ENCODE results near the gene LRMDA. TPM values are rescaled to one million over a fixed set of nuclear protein-coding genes. Genes with fewer than 3 reads are reported as not detected.

The LRMDA gene
- total RNA-seq, 1 donor from 2014 or later, result 0.19 TPM

- no peaks in the 10 kb centered on the region for H3K9me3 Mint-ChIP-seq (ENCODE audit: unreplicated experiment)
- no peak for TF ChIP-seq CTCF (IDR thresholded peaks at IDR 0.05)
- no peaks in the 10 kb centered on the region for H3K36me3 Mint-ChIP-seq (ENCODE audit: unreplicated experiment)
- no peak for DNase-seq (ENCODE audit: extremely low spot score, unreplicated experiment)
- peaks cover 46% of the 10 kb centered on the region for H3K4me1 Mint-ChIP-seq (ENCODE audit: unreplicated experiment)
- no peak overlapping the region for H3K27ac Mint-ChIP-seq (ENCODE audit: unreplicated experiment)
- H3K4me3 Mint-ChIP-seq (ENCODE audit: unreplicated experiment), result no peak overlapping the region
- H3K27me3 Mint-ChIP-seq (ENCODE audit: unreplicated experiment), result no peaks in the 10 kb centered on the region
Observed at GRCh38 chr10:76188216-76188615, 756.8 kb downstream of the LRMDA start.

DNA sequence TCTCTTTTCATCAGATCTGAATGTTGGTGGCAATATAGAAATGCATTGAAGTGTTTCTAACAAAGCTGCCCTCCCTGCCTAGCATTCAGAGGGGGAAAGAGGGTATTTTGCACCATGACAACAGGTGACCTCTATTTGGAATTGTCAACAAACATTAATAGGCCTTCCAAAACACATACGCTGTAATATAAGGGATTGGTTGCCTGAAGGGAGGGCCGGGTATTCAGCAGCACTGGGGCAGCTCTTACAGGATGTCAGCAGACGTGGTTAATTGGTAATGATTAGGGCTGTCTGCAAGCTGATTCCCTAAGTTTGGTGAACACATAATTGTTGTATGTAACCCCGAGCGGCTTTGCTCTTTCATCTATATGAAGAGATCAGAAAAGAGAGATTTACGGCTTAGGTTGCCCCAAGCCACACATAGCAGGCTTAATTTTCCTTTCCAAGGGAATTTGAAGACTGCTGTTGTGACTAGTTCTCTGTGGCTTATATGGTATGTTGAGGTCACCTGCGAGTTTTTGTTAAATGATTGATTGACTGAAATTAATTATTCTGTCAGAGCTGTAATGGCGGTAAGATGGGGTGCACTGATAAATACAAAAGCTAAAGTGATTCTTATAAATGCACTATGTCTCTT, 759.3 kb downstream of the LRMDA start:
- no peaks in the 10 kb centered on the region for H3K9me3 Mint-ChIP-seq (ENCODE audit: unreplicated experiment)
- no peak for TF ChIP-seq CTCF (IDR thresholded peaks at IDR 0.05)
- no peak overlapping the region for H3K27ac Mint-ChIP-seq (ENCODE audit: unreplicated experiment)
- DNase-seq (ENCODE audit: extremely low spot score, unreplicated experiment), result no peak
- no peaks in the 10 kb centered on the region for H3K27me3 Mint-ChIP-seq (ENCODE audit: unreplicated experiment)
- H3K4me1 Mint-ChIP-seq (ENCODE audit: unreplicated experiment), result peaks cover 41% of the 10 kb centered on the region
- peaks cover 6% of the 10 kb centered on the region for H3K36me3 Mint-ChIP-seq (ENCODE audit: unreplicated experiment)
- no peak overlapping the region for H3K4me3 Mint-ChIP-seq (ENCODE audit: unreplicated experiment)

GRCh38 chr10:76191336-76191735, 759.9 kb downstream of the LRMDA start:
- Mint-ChIP-seq H3K36me3 (ENCODE audit: unreplicated experiment) (peaks cover 6% of the 10 kb centered on the region), H3K4me1 (ENCODE audit: unreplicated experiment) (peaks cover 41% of the 10 kb centered on the region), H3K9me3 (ENCODE audit: unreplicated experiment) (no peaks in the 10 kb centered on the region), H3K27me3 (ENCODE audit: unreplicated experiment) (no peaks in the 10 kb centered on the region), H3K4me3 (ENCODE audit: unreplicated experiment) (no peak overlapping the region), H3K27ac (ENCODE audit: unreplicated experiment) (no peak overlapping the region)
- no peak for DNase-seq (ENCODE audit: extremely low spot score, unreplicated experiment)
- no peak for TF ChIP-seq CTCF (IDR thresholded peaks at IDR 0.05)

GRCh38 chr10:76192151-76192550, 760.7 kb downstream of the LRMDA start:
- H3K36me3 Mint-ChIP-seq (ENCODE audit: unreplicated experiment), result peaks cover 6% of the 10 kb centered on the region
- DNase-seq (ENCODE audit: extremely low spot score, unreplicated experiment), result no peak
- H3K27me3 Mint-ChIP-seq (ENCODE audit: unreplicated experiment), result no peaks in the 10 kb centered on the region
- TF ChIP-seq CTCF (IDR thresholded peaks at IDR 0.05), result no peak
- H3K9me3 Mint-ChIP-seq (ENCODE audit: unreplicated experiment), result no peaks in the 10 kb centered on the region
- no peak overlapping the region for H3K27ac Mint-ChIP-seq (ENCODE audit: unreplicated experiment)
- peaks cover 42% of the 10 kb centered on the region for H3K4me1 Mint-ChIP-seq (ENCODE audit: unreplicated experiment)
- H3K4me3 Mint-ChIP-seq (ENCODE audit: unreplicated experiment), result no peak overlapping the region

DNA sequence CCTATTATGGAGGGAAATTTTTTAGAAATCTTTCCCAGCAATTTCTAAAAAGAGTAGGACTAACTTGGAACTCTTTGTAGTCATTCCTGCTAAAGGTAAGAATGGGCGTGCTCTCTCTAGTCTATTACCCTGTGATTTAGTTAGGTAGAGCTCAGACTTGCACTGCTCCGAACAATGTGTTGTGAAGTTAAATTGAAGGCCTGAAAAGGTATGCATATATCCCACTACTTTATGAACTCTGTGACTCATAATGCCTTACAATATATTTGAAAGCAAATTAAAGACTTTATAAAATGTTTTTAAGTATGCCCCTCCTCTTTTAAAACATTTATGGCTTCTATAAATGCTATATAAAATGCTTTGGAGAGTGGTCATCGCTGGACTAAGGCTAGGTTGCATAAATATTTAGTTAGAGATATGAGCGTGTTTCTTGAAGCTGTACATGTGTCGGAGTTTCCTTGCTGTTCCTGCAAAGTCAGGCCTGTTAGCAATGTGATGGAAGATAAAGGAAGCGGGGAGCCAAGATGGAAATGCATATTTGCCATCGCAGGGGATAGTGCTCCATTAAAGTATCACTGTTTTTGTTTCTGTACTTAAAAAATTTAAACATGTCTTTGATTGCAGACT, 761.4 kb downstream of the LRMDA start:
- H3K4me3 Mint-ChIP-seq (ENCODE audit: unreplicated experiment), result no peak overlapping the region
- H3K9me3 Mint-ChIP-seq (ENCODE audit: unreplicated experiment), result no peaks in the 10 kb centered on the region
- H3K27ac Mint-ChIP-seq (ENCODE audit: unreplicated experiment), result no peak overlapping the region
- DNase-seq (ENCODE audit: extremely low spot score, unreplicated experiment), result no peak
- H3K27me3 Mint-ChIP-seq (ENCODE audit: unreplicated experiment), result no peaks in the 10 kb centered on the region
- H3K36me3 Mint-ChIP-seq (ENCODE audit: unreplicated experiment), result peaks cover 6% of the 10 kb centered on the region
- peaks cover 42% of the 10 kb centered on the region for H3K4me1 Mint-ChIP-seq (ENCODE audit: unreplicated experiment)
- TF ChIP-seq CTCF (IDR thresholded peaks at IDR 0.05), result no peak
